Transverse colon (tissue), 4 donors: Measurements from ENCODE around the gene CADPS2. TPM values are rescaled to one million over a fixed set of nuclear protein-coding genes. Genes with fewer than 3 reads are reported as not detected.

Experiments
- DNase-seq: peaks from one replicate; pipeline ENCODE4 v3.0.0-alpha.2; 2019
- H3K27ac ChIP-seq, 4 donors: fragments of 200-600 bp; sonication (generic); 2 replicates each; pipeline ENCODE4 v1.5.1; 2016 to 2018; ENCODE audit warnings: inconsistent platforms in 4 of 4
- H3K27me3 ChIP-seq: fragments of 200-600 bp; sonication (generic); 2 replicates; pipeline ENCODE4 v1.5.1; 2017; ENCODE audit warnings: inconsistent platforms
- H3K36me3 ChIP-seq, 4 donors: fragments of 200-600 bp; sonication (generic); 2 replicates each; pipeline ENCODE4 v1.5.1; 2017 to 2019; ENCODE audit warnings: inconsistent platforms in 4 of 4
- H3K4me1 ChIP-seq, 4 donors: fragments of 200-600 bp; sonication (generic); 2 replicates each; pipeline ENCODE4 v1.5.1; 2017 to 2020; ENCODE audit warnings: inconsistent platforms in 4 of 4
- H3K4me3 ChIP-seq, 4 donors: fragments of 200-600 bp; sonication (generic); 1 replicate in 1 of 4; 2 replicates in 3 of 4; pipeline versions ENCODE4 v1.5.1 to v1.6.1; 2017 to 2019; ENCODE audit warnings: inconsistent platforms in 4 of 4
- H3K9me3 ChIP-seq, 2 donors: fragments of 200-600 bp; sonication (generic); 2 replicates each; pipeline ENCODE4 v1.5.1; 2017 to 2019; ENCODE audit warnings: inconsistent platforms in 2 of 2
- EP300 ChIP-seq: sonication (generic); formaldehyde crosslinking; IDR thresholded peaks from one replicate; pipeline ENCODE4 v1.6.1; 2017; ENCODE audit warnings: antibody characterized with exemption, low read depth
- POLR2A ChIP-seq: fragments of 450-650 bp; IDR thresholded peaks from one replicate; pipeline ENCODE4 v1.6.1; 2016; ENCODE audit warnings: antibody characterized with exemption, mild to moderate bottlenecking, moderate library complexity
- POLR2AphosphoS5 ChIP-seq, 3 donors: sonication (generic); formaldehyde crosslinking; IDR thresholded peaks; one replicate each; pipeline ENCODE4 v1.6.1; 2016; ENCODE audit warnings: antibody characterized with exemption in 3 of 3
- WGBS, 2 donors: methylation state at CpG; one replicate each; pipeline ENCODE4 v1.1.5; 2018; ENCODE audit warnings: low coverage in 1 of 2; 5-methylcytosine and 5-hydroxymethylcytosine counted together
- in situ Hi-C, 4 donors: fragments of 200-750 bp; cut with MboI; loops; one replicate each; pipeline versions ENCODE4 v1.15.0 to v1.15.1; 2017; ENCODE audit warnings: low sequenced_read_pairs in 3 of 4, low pct_ligation_motif_present in 1 of 4, low pct_unique_long_range_greater_than_20kb in 1 of 4
- intact Hi-C: fragments of 100-400 bp; cut with DNase I; formaldehyde crosslinking; loops from one replicate; pipeline ENCODE4 v1.15.1; 2023; ENCODE audit warnings: low total_unique reads
- total RNA-seq, 4 donors: library from RNA; depleted of rRNA; stranded (reverse); fragments of >200 nt; gene quantifications; one replicate each; pipeline ENCODE4 v1.1.0, GENCODE V29; 2016
- TF ChIP-seq, protein P1 (sequence below), 5 experiments: fragments of 200-600 bp in 3 of 5; fragments of 450-650 bp in 2 of 5; sonication (generic) in 3 of 5; IDR thresholded peaks; 1 replicate in 2 of 5; 2 replicates in 3 of 5; pipeline ENCODE4 v1.5.1; 2016 to 2017; ENCODE audit warnings: antibody characterized with exemption in 5 of 5, inconsistent platforms in 3 of 5, mild to moderate bottlenecking in 2 of 5, moderate library complexity in 1 of 5

CADPS2 gene
- total RNA-seq, 4 donors from 2014 or later: 9.0 to 15.2 (median 12.6) TPM

DNA sequence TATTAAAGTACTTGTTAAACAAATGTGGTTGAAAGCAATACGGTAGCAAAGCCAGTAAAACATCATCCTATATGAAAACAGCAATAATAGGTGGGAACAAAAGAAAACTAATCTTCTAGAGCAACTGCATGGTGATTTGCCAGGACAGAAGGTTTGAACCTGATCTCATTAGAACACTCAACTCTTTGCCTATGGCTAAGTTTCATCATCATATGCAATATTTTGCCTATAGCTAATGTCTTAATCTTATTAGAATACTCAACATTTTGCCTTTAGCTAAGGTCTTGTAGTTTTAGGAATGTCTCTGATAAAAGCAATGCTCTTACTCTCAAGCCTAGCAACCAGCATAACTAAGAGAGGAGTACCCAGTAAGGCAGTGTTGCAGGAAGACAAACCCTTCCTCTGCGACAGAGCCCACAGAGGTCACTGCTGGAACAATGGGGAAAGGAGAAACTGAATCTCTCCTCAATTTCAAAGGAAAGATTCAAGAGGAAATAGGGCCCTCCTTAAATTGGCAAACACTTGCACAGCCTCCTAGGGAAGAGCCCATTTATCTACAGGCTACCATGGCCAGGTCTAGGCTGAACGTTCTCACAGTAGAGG, 38.3 kb downstream of the CADPS2 start:
- 77 to 80% methylated on average over 2 to 3 of the region's 3 CpGs for WGBS, 2 donors
- H3K4me3 ChIP-seq: no peak overlapping the region
- H3K27ac ChIP-seq: no peak overlapping the region
- H3K36me3 ChIP-seq: no peaks in the 10 kb centered on the region
- no peaks in the 10 kb centered on the region for H3K9me3 ChIP-seq
- H3K4me1 ChIP-seq: no peaks in the 10 kb centered on the region
- no peaks in the 10 kb centered on the region for H3K27me3 ChIP-seq
- in situ Hi-C loops (no loop called here), intact Hi-C loops (no loop called here)
- DNase-seq: no peak
- TF ChIP-seq POLR2AphosphoS5 (IDR thresholded peaks at IDR 0.05) (no peak), EP300 (no peak), POLR2A (no peak)
- TF ChIP-seq, protein P1, sequence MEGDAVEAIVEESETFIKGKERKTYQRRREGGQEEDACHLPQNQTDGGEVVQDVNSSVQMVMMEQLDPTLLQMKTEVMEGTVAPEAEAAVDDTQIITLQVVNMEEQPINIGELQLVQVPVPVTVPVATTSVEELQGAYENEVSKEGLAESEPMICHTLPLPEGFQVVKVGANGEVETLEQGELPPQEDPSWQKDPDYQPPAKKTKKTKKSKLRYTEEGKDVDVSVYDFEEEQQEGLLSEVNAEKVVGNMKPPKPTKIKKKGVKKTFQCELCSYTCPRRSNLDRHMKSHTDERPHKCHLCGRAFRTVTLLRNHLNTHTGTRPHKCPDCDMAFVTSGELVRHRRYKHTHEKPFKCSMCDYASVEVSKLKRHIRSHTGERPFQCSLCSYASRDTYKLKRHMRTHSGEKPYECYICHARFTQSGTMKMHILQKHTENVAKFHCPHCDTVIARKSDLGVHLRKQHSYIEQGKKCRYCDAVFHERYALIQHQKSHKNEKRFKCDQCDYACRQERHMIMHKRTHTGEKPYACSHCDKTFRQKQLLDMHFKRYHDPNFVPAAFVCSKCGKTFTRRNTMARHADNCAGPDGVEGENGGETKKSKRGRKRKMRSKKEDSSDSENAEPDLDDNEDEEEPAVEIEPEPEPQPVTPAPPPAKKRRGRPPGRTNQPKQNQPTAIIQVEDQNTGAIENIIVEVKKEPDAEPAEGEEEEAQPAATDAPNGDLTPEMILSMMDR (IDR thresholded peaks at IDR 0.05): no peak

DNA sequence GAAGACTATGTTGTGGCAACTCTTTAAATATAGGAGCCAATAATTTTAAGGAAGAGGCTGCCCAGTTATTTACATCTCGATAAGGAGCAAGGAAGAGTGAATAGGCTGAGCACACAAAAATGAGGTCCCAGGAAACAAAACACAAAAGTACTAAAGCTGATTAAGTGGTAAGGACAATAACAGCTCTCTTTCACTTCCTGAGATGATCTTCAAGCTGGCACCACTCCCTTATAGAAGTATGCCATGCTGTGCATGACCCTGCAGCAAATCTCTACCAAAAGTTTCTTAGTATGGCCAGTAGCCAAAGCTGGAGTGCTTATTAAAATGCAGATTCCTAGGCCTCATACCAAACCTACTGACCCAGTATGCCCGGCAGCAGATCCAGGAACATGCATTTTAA, 39.7 kb downstream of the CADPS2 start:
- in situ Hi-C loops: no loop called here
- no peaks in the 10 kb centered on the region for H3K9me3 ChIP-seq
- 75 to 87% methylated on average over 1 to 2 of the region's 2 CpGs for WGBS, 2 donors
- no peak overlapping the region for H3K4me3 ChIP-seq
- H3K36me3 ChIP-seq: no peaks in the 10 kb centered on the region
- no peak for DNase-seq
- H3K27me3 ChIP-seq: no peaks in the 10 kb centered on the region
- intact Hi-C loops: no loop called here
- TF ChIP-seq, protein P1 (IDR thresholded peaks at IDR 0.05): no peak
- TF ChIP-seq POLR2AphosphoS5 (IDR thresholded peaks at IDR 0.05) (no peak), EP300 (no peak), POLR2A (no peak)
- H3K27ac ChIP-seq: no peak overlapping the region
- H3K4me1 ChIP-seq: no peaks in the 10 kb centered on the region

DNA sequence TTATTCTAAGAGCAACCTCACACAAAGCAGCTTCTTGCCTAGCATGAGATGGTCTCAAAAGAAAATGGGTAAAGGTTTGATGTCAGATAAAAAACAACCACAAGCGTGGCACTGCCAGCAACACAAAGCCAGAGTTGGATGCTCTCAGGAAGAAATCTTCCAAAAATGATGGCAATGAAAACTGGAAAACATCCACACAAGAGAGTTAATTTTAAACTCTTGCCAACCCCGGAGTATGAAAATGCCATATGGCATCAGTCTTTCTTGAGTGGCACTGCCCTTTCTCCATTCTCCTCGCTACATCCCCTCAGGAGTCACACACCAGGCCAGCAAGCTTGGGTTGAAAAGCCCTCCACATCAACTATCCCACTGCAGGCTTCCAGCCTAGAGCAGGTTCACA, 41.0 kb downstream of the CADPS2 start:
- H3K27ac ChIP-seq: no peak overlapping the region
- DNase-seq: no peak
- H3K27me3 ChIP-seq: no peaks in the 10 kb centered on the region
- TF ChIP-seq POLR2AphosphoS5 (IDR thresholded peaks at IDR 0.05) (no peak), EP300 (no peak), POLR2A (no peak)
- TF ChIP-seq, protein P1 (IDR thresholded peaks at IDR 0.05): no peak
- no peak overlapping the region for H3K4me3 ChIP-seq
- H3K36me3 ChIP-seq: no peaks in the 10 kb centered on the region
- WGBS, 2 donors: 83% methylated on average over 3 of the region's 3 CpGs
- H3K4me1 ChIP-seq: no peaks in the 10 kb centered on the region
- in situ Hi-C loops: no loop called here
- intact Hi-C loops: no loop called here
- no peaks in the 10 kb centered on the region for H3K9me3 ChIP-seq

DNA sequence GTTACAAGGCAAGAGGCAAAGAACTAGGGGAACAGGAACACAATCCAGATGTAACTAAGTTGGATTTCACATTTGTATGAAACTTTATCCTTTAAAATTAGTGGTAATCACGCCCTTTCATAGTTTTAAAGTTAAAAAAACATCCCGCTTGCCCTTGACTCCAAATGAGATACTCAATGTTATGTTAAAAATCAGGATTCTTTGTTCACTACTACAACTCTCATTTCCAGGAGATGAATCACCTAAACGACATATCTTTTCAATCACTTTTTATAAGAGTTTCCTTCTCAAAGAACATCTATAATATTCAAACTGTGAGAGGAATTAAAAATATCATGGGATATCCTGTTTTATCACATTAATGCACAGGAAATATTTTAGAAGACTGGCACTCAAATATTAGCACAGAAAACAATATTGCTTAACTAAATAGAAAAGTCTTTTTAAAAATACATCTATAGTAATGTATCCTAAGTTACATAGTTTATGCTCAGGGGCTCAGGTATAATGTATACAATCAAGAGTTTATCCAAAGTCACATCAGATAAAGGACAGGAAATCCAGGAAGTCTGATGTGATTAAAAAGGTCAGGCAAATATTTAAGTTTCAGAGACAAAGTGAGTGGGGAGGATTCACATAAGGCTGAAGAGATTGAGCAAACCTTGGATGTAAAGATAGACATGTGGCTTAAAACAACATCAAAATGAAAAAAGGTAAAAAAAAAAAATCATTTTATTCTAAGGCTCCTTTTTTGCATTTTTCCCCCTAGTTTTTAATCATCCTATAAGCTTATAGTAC, 41.9 kb downstream of the CADPS2 start:
- H3K27me3 ChIP-seq: no peaks in the 10 kb centered on the region
- no peak overlapping the region for H3K27ac ChIP-seq
- no peak overlapping the region for H3K4me3 ChIP-seq
- 82 to 87% methylated on average over 2 to 3 of the region's 3 CpGs for WGBS, 2 donors
- H3K4me1 ChIP-seq: no peaks in the 10 kb centered on the region
- DNase-seq: no peak
- in situ Hi-C loops: no loop called here
- no peaks in the 10 kb centered on the region for H3K9me3 ChIP-seq
- intact Hi-C loops: no loop called here
- no peaks in the 10 kb centered on the region for H3K36me3 ChIP-seq
- no peak for TF ChIP-seq POLR2AphosphoS5 (IDR thresholded peaks at IDR 0.05)
- no peak for TF ChIP-seq POLR2A
- TF ChIP-seq, protein P1 (IDR thresholded peaks at IDR 0.05): no peak
- no peak for TF ChIP-seq EP300
